ENCODE data around the gene IL2RG.

IL2RG gene

DNA sequence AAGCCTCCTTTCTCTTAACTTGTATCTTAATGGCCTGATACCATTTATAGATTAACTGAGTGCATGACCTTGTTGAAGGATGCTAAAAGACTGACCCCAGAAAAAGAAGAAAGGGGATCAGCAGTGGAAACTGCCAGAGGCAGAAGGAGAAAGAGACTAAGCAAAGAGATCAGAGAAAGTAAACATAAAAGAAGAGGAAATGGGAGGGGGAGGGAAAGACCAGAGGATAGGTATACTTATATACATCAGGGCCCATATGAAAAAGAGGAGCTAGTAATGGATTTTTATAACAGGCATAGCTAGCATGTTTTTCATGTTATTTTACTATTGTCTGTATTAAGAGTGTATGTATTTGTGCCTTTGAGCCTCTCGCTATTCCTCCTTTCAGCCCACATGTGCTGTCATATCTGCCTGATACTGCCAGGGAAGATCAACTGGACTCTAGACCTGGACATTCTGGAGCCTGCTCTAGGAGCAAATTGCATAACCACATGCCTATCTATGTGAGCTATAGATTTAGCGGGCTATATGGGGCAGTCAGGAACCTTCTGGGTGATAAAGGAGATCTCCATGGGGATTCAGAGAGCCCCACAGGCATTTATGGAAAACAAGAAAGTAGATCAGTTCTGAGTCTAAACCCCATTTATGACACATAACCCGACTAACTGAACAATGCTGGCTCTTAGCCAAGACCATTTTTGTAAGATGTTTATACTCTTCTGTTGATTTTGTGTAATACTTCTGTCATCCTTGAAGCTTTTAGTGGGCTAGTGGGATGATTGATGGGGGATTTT is 29.9 kb downstream of the IL2RG start:
- no peak for DNase-seq (ENCODE audit: low read depth in 1 of 2, low spot score in 1 of 2)

DNA sequence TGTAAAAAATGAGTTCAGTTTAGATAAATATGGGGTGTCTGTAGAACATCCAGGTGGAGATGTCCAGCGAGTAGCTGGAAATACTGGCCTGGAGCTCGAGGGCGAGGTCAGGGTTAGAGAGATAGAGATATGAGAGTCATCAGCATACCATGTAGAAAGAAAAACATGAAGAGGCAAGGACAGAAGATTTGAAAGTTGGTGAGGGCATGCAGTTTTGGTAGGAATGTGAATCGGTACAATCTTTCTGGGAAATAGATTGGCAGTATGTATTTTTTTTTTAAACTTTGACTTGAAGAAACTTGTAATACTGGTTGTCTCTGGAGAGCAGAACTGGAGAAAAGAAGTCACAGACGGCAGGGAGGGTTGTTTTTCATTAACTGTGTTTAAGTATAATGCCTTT is 40.8 kb downstream of the IL2RG start:
- DNase-seq (ENCODE audit: low read depth in 1 of 2, low spot score in 1 of 2), result no peak

DNA sequence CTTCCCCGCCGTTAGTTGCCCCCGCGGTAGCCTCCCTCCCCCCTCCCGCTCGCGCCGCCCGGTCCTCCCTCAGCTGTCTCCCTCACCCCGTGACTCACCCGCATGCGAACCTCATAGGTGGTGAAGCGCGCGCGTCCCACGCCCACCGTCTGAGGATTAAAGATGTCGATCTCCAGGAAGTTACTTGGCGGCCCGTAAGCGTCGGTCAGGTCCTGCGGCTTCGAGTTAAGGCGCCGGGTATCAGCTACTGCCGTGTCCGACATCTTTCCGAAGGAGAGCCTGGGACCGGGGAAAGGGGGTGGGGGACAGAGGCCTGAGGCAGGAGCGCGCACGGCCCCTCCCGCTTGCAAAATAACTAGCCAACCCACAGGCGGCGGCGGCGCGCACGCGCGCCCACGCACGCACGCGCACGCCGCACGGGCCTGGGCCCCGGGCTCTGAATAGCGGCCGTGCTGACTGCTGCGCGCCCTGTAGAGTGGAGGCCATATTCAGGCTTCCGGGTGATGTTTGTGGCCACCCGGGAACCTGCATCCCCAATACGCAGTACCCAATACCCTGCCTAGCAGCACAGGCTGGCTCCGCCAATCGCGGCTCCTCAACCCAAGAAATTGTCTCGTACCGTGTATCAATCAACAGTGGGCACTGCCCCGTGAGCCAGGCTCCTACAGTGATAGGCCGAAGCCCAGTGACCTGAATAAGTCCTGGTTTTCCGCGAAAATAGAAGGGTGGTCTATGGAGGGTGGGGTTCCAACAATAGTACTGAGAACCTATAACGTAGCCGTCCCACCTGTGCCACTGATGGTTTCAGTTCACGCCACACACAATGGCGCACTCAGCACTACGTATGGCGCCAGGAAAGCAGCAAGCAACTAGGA is 43.1 kb downstream of the IL2RG start, which contains the start of gene SNX12:
Gene SNX12, minus strand, starts transcription at position 291 of the 875 bp plus-strand sequence. Its CDS starts 28 bp downstream, at position 263.
- peak; percentile 61 to 79 for DNase-seq (ENCODE audit: low read depth in 1 of 2, low spot score in 1 of 2)

DNA sequence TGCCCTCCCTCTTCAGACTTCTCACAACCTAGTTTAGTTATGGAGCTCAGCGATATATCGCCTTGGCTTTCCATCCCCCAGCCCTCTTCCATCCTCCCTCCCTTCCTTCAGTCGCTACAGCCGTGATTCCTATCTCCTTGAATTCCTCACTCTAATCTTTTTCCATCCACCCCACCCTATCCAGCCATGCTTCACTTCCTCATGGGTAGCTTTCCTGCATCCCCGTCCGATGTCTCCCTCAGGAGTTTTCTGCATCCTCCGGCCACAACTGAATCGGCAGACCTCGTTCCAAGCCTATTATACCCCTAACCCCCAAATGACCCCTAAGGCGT is 43.7 kb downstream of the IL2RG start:
- no peak for DNase-seq (ENCODE audit: low read depth in 1 of 2, low spot score in 1 of 2)

DNA sequence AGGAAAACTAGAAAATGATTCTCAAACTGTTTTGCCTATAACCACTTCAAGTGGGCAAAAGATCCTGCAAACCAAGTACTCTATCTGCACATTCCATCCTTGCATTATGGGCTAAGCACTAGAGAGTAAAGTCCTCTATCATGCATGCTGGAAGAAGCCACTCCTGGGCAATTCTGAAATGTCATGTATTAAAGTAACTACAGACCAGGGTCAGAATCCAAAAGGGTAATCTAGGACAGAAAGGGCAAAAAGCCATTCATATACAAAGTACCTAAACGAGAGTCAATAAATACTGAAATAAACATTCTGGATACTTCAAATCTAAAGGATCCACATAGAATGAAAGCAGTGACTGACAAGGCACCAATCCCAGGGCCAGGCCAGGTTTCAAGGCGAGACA is 44.3 kb downstream of the IL2RG start:
- no peak for DNase-seq (ENCODE audit: low read depth in 1 of 2, low spot score in 1 of 2)

DNA sequence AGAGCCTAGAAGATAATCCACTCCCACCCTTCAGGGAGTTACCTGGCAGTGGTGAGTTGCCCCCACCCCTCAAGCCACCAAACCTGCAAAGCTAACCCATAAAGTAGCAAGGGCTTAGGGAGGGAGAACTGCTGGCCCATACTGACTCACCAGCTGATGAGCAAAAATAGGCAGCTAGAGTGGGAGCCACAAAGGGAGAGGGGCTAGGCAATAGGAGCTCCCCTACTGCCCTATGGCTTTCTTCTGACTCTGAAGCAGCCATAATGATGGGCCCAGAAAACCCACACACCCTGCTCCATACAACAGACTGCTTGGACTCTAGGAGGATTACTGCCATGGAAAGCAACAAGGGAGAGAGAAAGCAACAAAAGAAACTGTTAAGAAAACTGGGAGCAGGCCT is 51.2 kb downstream of the IL2RG start:
- DNase-seq (ENCODE audit: low read depth in 1 of 2, low spot score in 1 of 2), result no peak

DNA sequence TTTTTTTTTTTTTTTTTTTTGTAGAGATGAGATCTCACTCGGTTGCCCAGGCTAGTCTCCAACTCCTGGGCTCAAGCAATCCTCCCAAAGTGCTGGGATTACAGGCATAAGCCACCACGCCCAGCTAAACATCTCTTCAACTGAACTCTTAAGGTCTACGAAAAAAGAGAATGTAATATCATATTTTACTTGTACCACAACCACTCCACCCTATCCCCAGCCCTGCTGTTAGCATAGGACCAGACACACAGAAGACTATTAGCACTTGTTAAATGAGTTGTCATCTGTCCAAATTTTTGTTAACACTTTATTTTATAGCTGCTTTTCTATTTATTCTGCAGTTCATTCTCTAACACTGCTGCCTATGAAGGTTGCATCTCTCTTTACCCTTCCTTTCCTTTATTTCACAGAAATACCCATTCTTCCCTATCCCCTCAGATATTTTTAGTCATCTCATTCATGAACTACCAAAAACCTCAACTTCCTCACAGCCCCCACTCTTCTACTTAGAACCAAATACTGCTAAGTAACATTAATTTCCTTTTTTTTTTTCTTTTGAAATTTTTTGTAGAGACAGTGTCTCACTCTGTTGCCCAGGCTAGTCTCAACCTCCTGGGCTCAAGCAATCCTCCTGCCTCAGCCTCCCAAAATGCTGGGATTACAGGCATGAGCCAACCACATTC is 53.4 kb downstream of the IL2RG start:
- no peak for DNase-seq (ENCODE audit: low read depth in 1 of 2, low spot score in 1 of 2)
